Measurements from ENCODE around the gene DLG1. TPM values are rescaled to one million over a fixed set of nuclear protein-coding genes. Genes with fewer than 3 reads are reported as not detected.

Gene DLG1
- total RNA-seq, 1 donor: 48.0 TPM

- H3K9me3 ChIP-seq (ENCODE audit: low read depth, low read length): no peaks in the 10 kb centered on the region
- H3K4me1 ChIP-seq (ENCODE audit: insufficient read depth, low read length): peaks cover 7% of the 10 kb centered on the region
- no peaks in the 10 kb centered on the region for H3K27me3 ChIP-seq (ENCODE audit: insufficient read depth, low read length)
- no peak overlapping the region for H3K4me3 ChIP-seq (ENCODE audit: low read length)
Observed at GRCh38 chr3:197008436-197009209, 289.8 kb downstream of the DLG1 start.

DNA sequence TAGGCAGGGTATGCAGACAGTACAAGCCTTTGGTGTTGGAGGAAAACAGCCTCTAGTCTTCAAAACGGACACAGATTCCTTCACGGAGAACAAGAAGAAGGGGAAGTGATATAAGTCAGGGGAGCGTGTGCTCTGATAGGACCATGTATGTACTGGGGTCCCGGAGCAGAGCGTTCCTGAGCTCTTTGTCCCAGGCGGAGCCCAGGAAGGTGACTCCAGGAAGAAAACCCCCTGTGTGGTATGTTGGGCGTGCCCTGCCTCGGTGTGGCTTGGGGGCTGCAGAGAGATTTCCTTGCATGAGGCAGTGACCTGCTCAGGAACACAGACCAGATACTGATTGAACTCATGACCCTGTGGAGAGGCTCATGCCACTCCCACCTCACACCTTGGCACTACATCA is 290.5 kb downstream of the DLG1 start:
- H3K9me3 ChIP-seq (ENCODE audit: low read depth, low read length): no peaks in the 10 kb centered on the region
- peaks cover 10% of the 10 kb centered on the region for H3K4me1 ChIP-seq (ENCODE audit: insufficient read depth, low read length)
- H3K4me3 ChIP-seq (ENCODE audit: low read length): no peak overlapping the region
- no peaks in the 10 kb centered on the region for H3K27me3 ChIP-seq (ENCODE audit: insufficient read depth, low read length)

DNA sequence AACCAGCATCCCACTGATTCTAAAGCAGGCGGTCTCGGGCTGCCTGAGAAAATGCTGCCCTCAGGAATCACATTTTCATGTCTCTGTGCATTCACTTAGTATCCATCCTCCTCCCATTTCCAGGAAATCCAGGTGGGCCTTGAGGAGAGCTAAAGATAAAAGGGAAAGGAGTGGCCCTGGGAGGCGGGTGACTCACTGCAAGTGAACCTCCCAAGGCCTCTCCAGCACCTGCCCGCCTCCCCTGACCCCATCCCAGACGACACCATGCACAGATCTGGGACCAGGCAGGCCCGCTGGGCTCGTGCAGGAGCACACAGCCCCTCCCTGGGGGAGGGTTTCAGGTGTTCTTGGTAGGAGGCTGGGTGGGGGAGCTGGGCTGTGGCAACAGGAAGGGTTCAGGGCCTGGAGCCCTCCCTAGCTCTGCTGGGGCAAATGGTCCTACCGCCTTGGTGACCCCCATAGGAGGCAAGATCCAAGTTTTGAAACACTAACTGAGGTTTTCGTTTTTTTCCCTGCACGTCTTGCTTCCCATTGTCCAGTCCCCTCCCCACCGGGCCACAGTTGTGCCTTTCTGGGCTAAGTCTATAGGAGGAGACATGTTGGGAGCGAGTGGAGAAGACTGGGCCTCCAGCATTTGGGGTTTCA is 291.0 kb downstream of the DLG1 start:
- Histone ChIP-seq H3K9me3 (ENCODE audit: low read depth, low read length) (no peaks in the 10 kb centered on the region), H3K27me3 (ENCODE audit: insufficient read depth, low read length) (no peaks in the 10 kb centered on the region), H3K4me3 (ENCODE audit: low read length) (no peak overlapping the region), H3K4me1 (ENCODE audit: insufficient read depth, low read length) (peaks cover 10% of the 10 kb centered on the region)

DNA sequence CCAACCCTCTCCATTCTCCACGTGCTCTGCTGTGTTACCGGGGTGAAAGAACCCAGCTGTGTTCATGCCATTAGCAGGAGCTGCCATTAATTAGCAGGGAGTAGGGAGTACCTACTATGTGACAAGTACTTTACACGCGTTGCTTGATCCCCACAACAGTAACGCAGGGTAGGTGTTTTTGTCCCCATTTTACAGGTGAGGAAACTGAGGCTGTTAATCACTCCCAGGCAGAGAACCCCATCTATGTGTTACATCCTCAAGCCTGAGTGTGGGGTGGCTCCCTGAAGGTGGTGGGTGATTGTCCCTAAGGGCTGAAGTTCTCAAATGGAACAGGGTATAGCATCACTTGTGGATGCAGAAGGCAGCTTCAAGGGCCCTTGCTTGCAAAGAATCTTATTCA is 291.6 kb downstream of the DLG1 start:
- H3K9me3 ChIP-seq (ENCODE audit: low read depth, low read length): no peaks in the 10 kb centered on the region
- H3K27me3 ChIP-seq (ENCODE audit: insufficient read depth, low read length): no peaks in the 10 kb centered on the region
- peaks cover 12% of the 10 kb centered on the region for H3K4me1 ChIP-seq (ENCODE audit: insufficient read depth, low read length)
- H3K4me3 ChIP-seq (ENCODE audit: low read length): no peak overlapping the region

- Histone ChIP-seq H3K4me3 (ENCODE audit: low read length) (no peak overlapping the region), H3K9me3 (ENCODE audit: low read depth, low read length) (no peaks in the 10 kb centered on the region), H3K27me3 (ENCODE audit: insufficient read depth, low read length) (no peaks in the 10 kb centered on the region), H3K4me1 (ENCODE audit: insufficient read depth, low read length) (peaks cover 13% of the 10 kb centered on the region)
Observed at GRCh38 chr3:197006446-197006845, 292.0 kb downstream of the DLG1 start.

GRCh38 chr3:197003461-197004385 is 294.7 kb downstream of the DLG1 start:
- Histone ChIP-seq H3K9me3 (ENCODE audit: low read depth, low read length) (no peaks in the 10 kb centered on the region), H3K4me1 (ENCODE audit: insufficient read depth, low read length) (peaks cover 13% of the 10 kb centered on the region), H3K4me3 (ENCODE audit: low read length) (peak overlapping the region; percentile 8), H3K27me3 (ENCODE audit: insufficient read depth, low read length) (no peaks in the 10 kb centered on the region)

GRCh38 chr3:197002701-197003454 is 295.5 kb downstream of the DLG1 start:
- peak overlapping the region; percentile 37 for H3K4me3 ChIP-seq (ENCODE audit: low read length)

GRCh38 chr3:197001972-197002700 is 296.3 kb downstream of the DLG1 start:
- Histone ChIP-seq H3K27me3 (ENCODE audit: insufficient read depth, low read length) (no peaks in the 10 kb centered on the region), H3K4me1 (ENCODE audit: insufficient read depth, low read length) (peaks cover 13% of the 10 kb centered on the region), H3K9me3 (ENCODE audit: low read depth, low read length) (no peaks in the 10 kb centered on the region), H3K4me3 (ENCODE audit: low read length) (peak overlapping the region; percentile 37)

More at GRCh38 chr3:197002701-197003454, 295.5 kb downstream of the DLG1 start:
- H3K9me3 ChIP-seq (ENCODE audit: low read depth, low read length): no peaks in the 10 kb centered on the region
- H3K4me1 ChIP-seq (ENCODE audit: insufficient read depth, low read length): peaks cover 13% of the 10 kb centered on the region
- no peaks in the 10 kb centered on the region for H3K27me3 ChIP-seq (ENCODE audit: insufficient read depth, low read length)

DNA sequence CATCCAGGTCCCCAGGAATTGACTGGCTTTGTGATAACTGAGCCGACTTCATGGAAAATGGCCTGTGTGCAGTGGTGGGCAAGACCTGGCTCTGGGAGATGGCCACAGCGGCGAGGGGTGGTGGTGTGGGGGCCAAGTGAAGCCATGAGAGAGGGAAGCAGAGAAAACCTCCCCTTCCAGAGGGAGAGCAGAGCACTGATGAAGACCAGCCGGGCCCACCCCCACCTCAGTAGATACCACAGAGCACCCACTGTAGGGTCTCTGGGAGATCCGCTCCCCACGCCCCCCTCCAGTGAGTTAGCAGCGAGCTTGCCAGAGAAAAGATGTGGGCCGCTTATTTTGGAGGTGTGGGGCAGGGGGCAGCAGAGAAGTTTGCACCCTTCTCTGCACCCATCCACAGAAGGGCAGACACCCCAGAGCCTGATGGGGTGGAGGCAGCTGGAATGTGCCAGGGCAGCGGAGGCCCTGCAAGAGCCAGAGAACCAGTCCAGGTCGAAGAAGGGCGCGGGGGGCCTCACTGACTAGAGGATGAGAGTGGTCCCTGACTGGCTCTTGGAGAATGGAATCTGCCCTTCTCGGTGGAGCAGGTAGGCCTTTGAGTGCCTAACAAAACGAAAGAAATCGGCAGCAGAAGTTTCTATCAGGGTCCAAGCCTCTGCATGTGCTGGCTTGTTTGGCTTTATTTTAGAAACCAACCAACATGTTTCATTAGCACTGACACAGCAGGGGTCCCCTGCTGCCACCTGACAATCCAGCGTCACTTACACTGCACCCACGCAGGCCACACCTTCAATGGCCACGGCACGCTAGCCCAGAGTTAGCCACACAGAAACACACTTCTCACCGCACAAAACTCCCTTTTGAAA is 297.1 kb downstream of the DLG1 start:
- Histone ChIP-seq H3K4me3 (ENCODE audit: low read length) (no peak overlapping the region), H3K4me1 (ENCODE audit: insufficient read depth, low read length) (peaks cover 13% of the 10 kb centered on the region), H3K27me3 (ENCODE audit: insufficient read depth, low read length) (no peaks in the 10 kb centered on the region), H3K9me3 (ENCODE audit: low read depth, low read length) (no peaks in the 10 kb centered on the region)

- no peak overlapping the region for H3K4me3 ChIP-seq (ENCODE audit: low read length)
- H3K4me1 ChIP-seq (ENCODE audit: insufficient read depth, low read length): peaks cover 13% of the 10 kb centered on the region
- H3K27me3 ChIP-seq (ENCODE audit: insufficient read depth, low read length): no peaks in the 10 kb centered on the region
- no peaks in the 10 kb centered on the region for H3K9me3 ChIP-seq (ENCODE audit: low read depth, low read length)
Observed at GRCh38 chr3:197000211-197000610, 298.2 kb downstream of the DLG1 start.

DNA sequence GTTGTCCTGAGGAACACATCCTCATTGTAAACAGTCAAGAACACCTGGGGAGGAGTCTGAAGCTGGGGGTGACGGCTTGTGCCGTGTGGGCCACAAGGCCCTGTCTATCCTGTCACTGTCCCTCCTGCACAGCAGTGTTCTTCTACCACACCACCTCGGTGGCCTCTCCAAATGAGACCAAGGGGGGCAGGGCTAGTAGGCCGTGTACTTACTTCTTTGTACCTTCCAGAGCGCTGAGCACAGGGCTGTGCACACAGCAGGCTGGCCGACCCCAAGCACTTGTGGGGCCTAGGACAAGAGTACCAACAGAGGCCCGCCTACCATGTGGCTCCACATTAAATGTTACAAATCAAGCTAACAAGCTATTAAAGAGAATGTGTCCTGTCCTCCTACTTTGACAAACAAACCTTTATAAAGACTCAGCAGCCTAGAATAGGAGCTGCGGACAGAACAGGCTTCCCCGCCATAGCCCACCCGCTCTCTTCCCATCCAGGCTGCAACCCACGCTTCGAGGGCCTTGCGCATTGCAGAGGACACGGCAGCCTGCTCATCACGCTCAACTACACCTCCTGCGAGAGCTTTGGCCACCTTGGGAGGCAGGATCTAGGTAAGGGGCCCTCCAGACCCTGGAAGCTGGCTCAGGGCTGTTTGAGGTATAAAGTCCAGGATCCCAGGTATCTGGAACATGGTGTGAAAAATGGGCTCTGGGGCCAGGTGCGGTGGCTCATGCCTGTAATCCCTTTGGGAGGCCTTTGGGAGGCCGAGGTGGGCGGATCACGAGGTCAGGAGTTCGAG is 299.2 kb downstream of the DLG1 start:
- no peaks in the 10 kb centered on the region for H3K9me3 ChIP-seq (ENCODE audit: low read depth, low read length)
- no peaks in the 10 kb centered on the region for H3K27me3 ChIP-seq (ENCODE audit: insufficient read depth, low read length)
- H3K4me1 ChIP-seq (ENCODE audit: insufficient read depth, low read length): peaks cover 11% of the 10 kb centered on the region
- H3K4me3 ChIP-seq (ENCODE audit: low read length): no peak overlapping the region

GRCh38 chr3:196997311-196997710 is 301.1 kb downstream of the DLG1 start:
- no peaks in the 10 kb centered on the region for H3K9me3 ChIP-seq (ENCODE audit: low read depth, low read length)
- no peak overlapping the region for H3K4me3 ChIP-seq (ENCODE audit: low read length)

More at GRCh38 chr3:196997311-196997710, 301.1 kb downstream of the DLG1 start:
- H3K27me3 ChIP-seq (ENCODE audit: insufficient read depth, low read length): no peaks in the 10 kb centered on the region
- peaks cover 3% of the 10 kb centered on the region for H3K4me1 ChIP-seq (ENCODE audit: insufficient read depth, low read length)

All from mononuclear cell (primary cell).